B cell (primary cell): Measurements from ENCODE around the gene PRUNE1. TPM values are rescaled to one million over a fixed set of nuclear protein-coding genes. Genes with fewer than 3 reads are reported as not detected.

ENCODE experiments used
- ATAC-seq: fragments of 200-7000 bp; cut with Tn5 transposase; one replicate; pipeline ENCODE4 v1.10.0; 2021; ENCODE audit warnings: low read depth, mild to moderate bottlenecking, moderate number of reproducible peaks, moderate library complexity
- CTCF ChIA-PET: fragments of 350-600 bp; sonication (Branson Sonifier 250); formaldehyde crosslinking; loops from one replicate; lab custom pipeline; 2021; ENCODE audit warnings: antibody characterized with exemption, inconsistent platforms; lab: Charles Lee
- POLR2A ChIA-PET: fragments of 350-600 bp; sonication (Branson Sonifier 250); formaldehyde crosslinking; loops from one replicate; lab custom pipeline; 2021; ENCODE audit warnings: antibody characterized with exemption; lab: Charles Lee
- DNase-seq: peaks from one replicate; pipeline ENCODE4 v3.0.0; 2013
- H2AFZ ChIP-seq: 2 replicates; pipeline ENCODE4 v1.6.1; 2012; ENCODE audit warnings: mild to moderate bottlenecking, low read depth, low read length; ENCODE audit not compliant: insufficient read depth, poor library complexity, severe bottlenecking
- H3K27ac ChIP-seq, 2 donors: 1 replicate in 1 of 2; 2 replicates in 1 of 2; pipeline ENCODE4 v1.5.1; 2012 to 2013; ENCODE audit warnings: low read length in 2 of 2, mild to moderate bottlenecking in 2 of 2, moderate library complexity in 1 of 2
- H3K27me3 ChIP-seq, 4 experiments: fragments of 200-600 bp in 1 of 4; sonication (generic) in 1 of 4; replicated peaks in 1 of 4; 1 replicate in 2 of 4; 2 replicates in 2 of 4; pipeline versions ENCODE4 v1.6.1 to v1.7.0; 2013 to 2016; ENCODE audit warnings: low read length in 3 of 4, mild to moderate bottlenecking in 2 of 4, mixed read lengths in 1 of 4, moderate library complexity in 1 of 4; ENCODE audit not compliant: insufficient read depth in 4 of 4, control insufficient read depth in 3 of 4; ENCODE audit errors: control extremely low read depth in 1 of 4
- H3K36me3 ChIP-seq, 2 experiments: replicated peaks in 1 of 2; 1 replicate in 1 of 2; 2 replicates in 1 of 2; pipeline versions ENCODE4 v1.6.1 to v1.7.1; 2013; ENCODE audit warnings: low read length in 1 of 2; ENCODE audit not compliant: insufficient read depth in 2 of 2, control insufficient read depth in 1 of 2; ENCODE audit errors: control extremely low read depth in 1 of 2, extremely low read depth in 1 of 2
- H3K4me1 ChIP-seq, 2 donors: fragments of 200-600 bp in 1 of 2; sonication (generic) in 1 of 2; 1 replicate in 1 of 2; 2 replicates in 1 of 2; pipeline versions ENCODE4 v1.5.1 to v1.6.1; 2013 to 2017; ENCODE audit warnings: low read length in 2 of 2; ENCODE audit not compliant: control insufficient read depth in 2 of 2, insufficient read depth in 2 of 2
- H3K4me2 ChIP-seq: replicated peaks from 2 replicates; pipeline ENCODE3; 2012; ENCODE audit warnings: mild to moderate bottlenecking, low read depth, low read length; ENCODE audit not compliant: poor library complexity, severe bottlenecking
- H3K4me3 ChIP-seq, 5 experiments: fragments of 200-600 bp in 1 of 5; sonication (generic) in 1 of 5; 1 replicate in 3 of 5; 2 replicates in 2 of 5; pipeline versions ENCODE4 v1.5.1 to v1.7.0; 2011 to 2016; ENCODE audit warnings: low read length in 4 of 5, mild to moderate bottlenecking in 4 of 5, low read depth in 2 of 5, control low read depth in 1 of 5, moderate library complexity in 1 of 5; ENCODE audit not compliant: insufficient read depth in 1 of 5; ENCODE audit errors: control extremely low read depth in 1 of 5, extremely low read depth in 1 of 5
- H3K79me2 ChIP-seq: fragments of 200-600 bp; sonication (generic); one replicate; pipeline ENCODE4 v1.6.0; 2016; ENCODE audit warnings: low read length; ENCODE audit not compliant: control insufficient read depth, insufficient read depth
- H3K9ac ChIP-seq: fragments of 200-600 bp; sonication (generic); 2 replicates; pipeline ENCODE4 v1.6.1; 2017; ENCODE audit warnings: mild to moderate bottlenecking, low read length, moderate library complexity
- H3K9me3 ChIP-seq, 3 donors: one replicate each; pipeline versions ENCODE4 v1.6.1 to v1.7.1; 2013; ENCODE audit warnings: low read length in 2 of 3; ENCODE audit not compliant: control insufficient read depth in 2 of 3, insufficient read depth in 1 of 3; ENCODE audit errors: control extremely low read depth in 1 of 3
- H4K20me1 ChIP-seq: 2 replicates; pipeline ENCODE4 v1.6.0; 2012; ENCODE audit warnings: mild to moderate bottlenecking, low read length; ENCODE audit not compliant: insufficient read depth, control insufficient read depth, poor library complexity, severe bottlenecking
- H3K27ac Mint-ChIP-seq: one replicate; pipeline ENCODE4 v1.8.0; 2021; ENCODE audit warnings: mixed read lengths
- H3K27me3 Mint-ChIP-seq: one replicate; pipeline ENCODE4 v1.8.0; 2021; ENCODE audit warnings: mixed read lengths
- H3K4me1 Mint-ChIP-seq: one replicate; pipeline ENCODE4 v1.8.0; 2021; ENCODE audit warnings: mixed read lengths
- H3K4me3 Mint-ChIP-seq: one replicate; pipeline ENCODE4 v1.8.0; 2021; ENCODE audit warnings: mixed read lengths
- H3K9me3 Mint-ChIP-seq: one replicate; pipeline ENCODE4 v1.8.0; 2022; ENCODE audit warnings: mixed read lengths; ENCODE audit not compliant: insufficient read depth
- CTCF ChIP-seq: fragments of 200-600 bp; IDR thresholded peaks from one replicate; pipeline ENCODE4 v1.8.0; 2022; ENCODE audit warnings: antibody characterized with exemption, mild to moderate bottlenecking
- EZH2 ChIP-seq: IDR thresholded peaks from 2 replicates; pipeline ENCODE4 v1.6.1; 2012; ENCODE audit warnings: borderline replicate concordance, low read depth, mild to moderate bottlenecking, moderate library complexity, low read length; ENCODE audit not compliant: insufficient read depth, poor library complexity, severe bottlenecking
- WGBS: methylation state at CpG from one replicate; pipeline ENCODE4 v1.1.5; 2013; ENCODE audit warnings: missing lambda C conversion rate; ENCODE audit not compliant: insufficient coverage; 5-methylcytosine and 5-hydroxymethylcytosine counted together
- intact Hi-C: fragments of 100-400 bp; cut with micrococcal nuclease; formaldehyde crosslinking; loops from one replicate; pipeline ENCODE4 v1.10.0; 2022
- polyA plus RNA-seq: library from polyadenylated mRNA; depleted of rRNA; stranded (reverse); fragments of >200 nt; gene quantifications from 2 replicates; pipeline ENCODE4 v1.2.3, GENCODE V29; 2012
- total RNA-seq, 2 donors: library from RNA; stranded (reverse); fragments of 120-200 nt in 1 of 2; gene quantifications; 1 replicate in 1 of 2; 2 replicates in 1 of 2; pipeline versions ENCODE4 v1.2.3 to v1.2.4, GENCODE V29; 2013 to 2022

The PRUNE1 gene
- total and polyA plus RNA-seq, 2 donors (not counting 1 experiment from before 2014, with no cell fraction given): 15.9 to 21.3 TPM

- peak; percentile 43 for DNase-seq
- H3K79me2 ChIP-seq: peaks cover 53% of the 10 kb centered on the region
- H3K9me3 Mint-ChIP-seq: no peaks in the 10 kb centered on the region
- peak within 1 kb of the TSS; percentile 76 to 95 for H3K27ac ChIP-seq
- intact Hi-C loops: no loop called here
- H3K4me1 Mint-ChIP-seq: peaks cover 45% of the 10 kb centered on the region
- no peaks in the 10 kb centered on the region for H3K27me3 ChIP-seq
- peak within 1 kb of the TSS; percentile 90 for H2AFZ ChIP-seq
- TF ChIP-seq CTCF (no peak), EZH2 (no peak)
- WGBS: 0% methylated on average over 7 of the region's 15 CpGs
- ChIA-PET POLR2A (interaction anchor here (0.6 to 4.5 kb wide), 8 partner anchors 8 to 192 kb away, joined by 3 to 36 read pairs (median 4); partner anchors contain the start of genes C1orf56 and GABPB2), CTCF (interaction anchor here (0.6 to 9.2 kb wide), 9 partner anchors 11 to 192 kb away, joined by 3 to 82 read pairs (median 5); partner anchors contain the start of genes C1orf56, GABPB2 and TNFAIP8L2)
- peak within 1 kb of the TSS; percentile 87 to 99 (median 97) for H3K4me3 ChIP-seq
- peaks cover 13% of the 10 kb centered on the region for H4K20me1 ChIP-seq
- peak within 1 kb of the TSS; percentile 91 for H3K9ac ChIP-seq
- peak within 1 kb of the TSS; percentile 94 for H3K27ac Mint-ChIP-seq
- peaks cover 0 to 17% of the 10 kb centered on the region in 2 experiments for H3K36me3 ChIP-seq
- no peaks in the 10 kb centered on the region for H3K9me3 ChIP-seq
- H3K4me2 ChIP-seq: peak within 1 kb of the TSS; percentile 97
- no peak for ATAC-seq
- H3K4me3 Mint-ChIP-seq: peak within 1 kb of the TSS; percentile 99
- H3K27me3 Mint-ChIP-seq: no peaks in the 10 kb centered on the region
- H3K4me1 ChIP-seq: peaks cover 34 to 38% of the 10 kb centered on the region in 2 donors
Observed at GRCh38 chr1:151060007-151060656, 51.9 kb downstream of the PRUNE1 start, which contains the start of gene MLLT11. MLLT11 (plus strand) TSS chr1:151060397; CDS start chr1:151067225, 6,828 bp downstream.
